GM19025 (cell line): Measurements from ENCODE around the gene LHPP.

Source experiments
- ATAC-seq: cut with Tn5 transposase; IDR thresholded peaks from one replicate; pipeline ENCODE4 v1.9.1; 2021; ENCODE audit warnings: mild to moderate bottlenecking, low read depth, moderate library complexity; ENCODE audit not compliant: unreplicated experiment

LHPP gene

DNA sequence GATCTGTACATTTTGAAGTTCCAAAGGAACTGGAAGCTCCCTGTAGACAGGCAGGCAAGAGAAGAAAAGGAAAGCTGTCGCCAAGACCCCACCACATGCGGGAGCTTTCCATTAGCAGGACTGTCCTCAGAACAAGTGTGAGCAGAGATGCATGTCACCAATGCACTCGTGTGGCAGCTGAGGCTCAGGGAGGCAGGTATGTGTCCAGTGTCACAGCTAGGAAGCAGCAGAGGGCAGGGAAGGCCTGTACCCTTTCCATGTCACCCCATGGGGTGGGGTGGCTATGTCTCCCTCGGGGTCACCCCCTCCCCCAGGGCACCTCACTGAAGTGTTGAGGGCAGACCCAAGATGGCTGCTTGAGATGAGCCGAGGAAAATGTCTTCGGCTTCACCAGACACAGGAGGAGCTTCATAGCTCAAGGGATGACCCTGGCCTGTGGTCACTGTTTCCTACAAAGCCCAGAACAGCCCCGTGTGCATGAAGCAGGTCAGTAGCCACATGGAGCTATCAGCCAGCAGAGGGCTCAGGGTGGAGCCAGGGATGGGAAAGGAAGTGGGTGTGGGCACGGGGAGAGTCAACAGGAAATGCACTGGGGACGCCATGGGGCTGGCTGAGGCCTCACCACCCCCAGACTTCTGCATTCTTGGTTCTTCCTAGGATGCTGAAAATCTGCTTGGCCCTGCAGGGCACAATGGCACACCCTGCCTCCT is 186.0 kb downstream of the LHPP start:
- ATAC-seq: peak; percentile 45

DNA sequence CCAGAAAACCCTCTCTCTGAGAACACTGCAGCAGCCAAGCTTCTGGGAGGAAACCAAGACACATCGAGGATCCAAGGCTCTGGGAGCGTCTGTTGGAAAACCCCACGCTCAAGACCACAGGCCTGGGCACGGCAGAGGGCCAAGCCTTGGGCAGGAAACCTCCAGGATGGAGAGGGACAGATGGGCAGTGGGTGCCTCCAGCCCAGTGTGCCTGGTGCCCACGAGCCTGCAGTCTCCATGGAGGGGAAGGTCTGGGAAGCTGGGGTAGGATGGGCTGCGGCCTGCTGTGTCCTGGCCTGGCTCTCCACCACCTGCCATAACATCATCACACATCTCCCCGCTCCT is 186.5 kb downstream of the LHPP start:
- ATAC-seq: no peak

DNA sequence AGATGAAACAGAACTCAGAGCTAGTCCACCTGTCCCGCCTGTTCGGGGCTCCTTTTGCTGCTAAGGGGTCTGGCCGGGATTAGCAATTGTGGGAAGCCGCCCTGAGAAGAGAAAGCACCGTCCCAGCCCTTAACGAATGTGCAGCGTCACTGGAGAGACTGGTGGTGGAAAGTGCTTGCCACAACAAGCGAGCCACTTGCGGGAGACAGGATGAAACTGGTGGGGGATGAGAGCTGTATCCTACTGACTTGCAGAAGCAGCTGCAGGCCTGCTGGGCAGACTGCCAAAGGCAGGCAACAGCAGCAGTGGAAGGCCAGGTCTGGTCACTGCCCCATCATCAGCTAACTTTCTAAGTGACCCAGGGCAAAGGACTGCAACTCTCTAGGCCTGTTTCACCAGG is 187.1 kb downstream of the LHPP start:
- no peak for ATAC-seq

DNA sequence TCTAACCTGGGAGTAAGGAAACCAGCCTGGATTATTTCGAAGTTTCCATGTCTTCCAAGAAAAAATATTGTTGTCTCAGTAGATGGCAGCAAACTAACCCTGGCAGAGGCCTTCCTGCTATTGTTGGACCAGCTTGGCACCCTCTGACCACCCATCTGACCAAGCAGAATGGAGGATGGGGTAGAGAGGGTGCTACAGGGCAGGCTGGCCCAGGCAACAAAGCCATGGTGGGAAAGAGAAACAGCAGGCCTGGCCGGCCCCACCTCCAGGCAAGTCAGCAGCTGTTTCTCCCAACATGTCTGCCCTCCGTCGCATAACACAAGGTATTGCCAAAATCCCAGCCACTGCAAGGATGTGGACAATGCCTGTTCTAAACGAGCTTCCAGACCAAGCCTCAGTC is 187.6 kb downstream of the LHPP start:
- no peak for ATAC-seq

DNA sequence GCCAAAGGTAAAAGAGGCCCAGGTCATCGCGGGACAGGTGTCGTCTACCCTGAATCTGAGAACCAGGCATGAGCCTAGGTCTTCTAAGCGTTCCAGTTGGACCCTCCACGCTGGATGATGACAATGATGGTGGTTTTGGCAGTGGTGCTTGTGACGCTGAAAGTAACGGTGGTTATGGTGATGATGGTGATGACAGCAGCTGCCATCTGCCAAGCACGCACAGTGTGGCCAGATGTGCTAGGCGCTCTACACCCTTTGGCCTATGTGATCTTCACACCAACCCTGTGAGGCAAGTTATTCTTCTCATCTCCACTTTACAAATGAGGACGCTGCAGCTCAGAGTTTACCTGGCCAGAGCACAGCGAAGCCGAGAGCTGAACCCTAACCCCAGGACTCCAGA is 188.6 kb downstream of the LHPP start:
- ATAC-seq: no peak

DNA sequence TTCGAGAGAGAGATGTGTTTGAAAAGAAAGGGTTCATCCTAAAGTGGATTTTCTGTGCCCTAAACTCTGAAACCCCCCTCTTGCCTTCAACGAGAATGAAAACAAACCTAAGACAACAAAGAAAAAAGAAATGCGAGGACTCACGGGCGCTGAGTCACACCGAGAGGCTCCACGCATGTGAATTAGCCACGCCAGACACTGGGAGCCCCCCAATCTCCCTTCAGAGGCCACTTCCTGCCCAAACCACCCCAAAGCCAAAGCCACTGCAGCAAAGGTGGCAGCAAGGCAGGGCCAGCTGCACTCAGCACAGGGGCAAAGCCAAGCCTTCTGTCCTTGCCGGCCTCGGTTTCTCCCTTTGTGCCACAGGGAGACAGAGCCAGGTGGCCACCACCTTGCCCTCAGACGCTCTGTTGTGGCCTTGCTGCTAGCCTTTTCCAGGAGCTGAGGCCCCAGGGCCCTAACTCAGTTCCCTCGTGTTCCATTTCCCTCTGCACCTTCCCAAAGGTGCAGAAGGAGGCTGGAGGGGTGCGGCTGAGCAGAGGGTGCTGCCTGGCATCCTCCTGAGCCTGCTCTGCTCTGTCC is 189.3 kb downstream of the LHPP start:
- no peak for ATAC-seq

DNA sequence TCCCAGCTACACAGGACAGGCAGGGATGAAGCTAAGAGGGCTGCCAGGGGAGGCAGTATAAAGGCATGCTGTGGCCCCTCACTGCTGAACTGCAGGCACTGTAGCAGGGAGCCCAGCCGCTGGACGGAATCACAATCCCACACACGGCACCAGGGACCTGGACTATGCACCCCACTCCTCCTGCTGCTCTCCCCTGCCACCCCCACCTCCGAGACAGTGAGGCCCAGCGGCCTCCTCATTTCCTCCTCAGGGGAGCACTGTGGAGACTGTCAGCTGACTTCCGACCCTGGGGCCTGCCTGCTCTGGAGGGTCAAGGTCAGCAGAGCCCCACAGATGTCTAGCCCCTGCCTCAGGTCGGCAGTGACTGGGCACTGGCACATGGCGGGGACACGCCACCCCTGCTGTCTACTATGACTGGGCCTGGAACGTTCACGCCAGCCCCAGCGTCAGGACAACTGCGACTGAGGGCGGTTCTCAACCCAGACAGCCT is 189.8 kb downstream of the LHPP start:
- no peak for ATAC-seq

DNA sequence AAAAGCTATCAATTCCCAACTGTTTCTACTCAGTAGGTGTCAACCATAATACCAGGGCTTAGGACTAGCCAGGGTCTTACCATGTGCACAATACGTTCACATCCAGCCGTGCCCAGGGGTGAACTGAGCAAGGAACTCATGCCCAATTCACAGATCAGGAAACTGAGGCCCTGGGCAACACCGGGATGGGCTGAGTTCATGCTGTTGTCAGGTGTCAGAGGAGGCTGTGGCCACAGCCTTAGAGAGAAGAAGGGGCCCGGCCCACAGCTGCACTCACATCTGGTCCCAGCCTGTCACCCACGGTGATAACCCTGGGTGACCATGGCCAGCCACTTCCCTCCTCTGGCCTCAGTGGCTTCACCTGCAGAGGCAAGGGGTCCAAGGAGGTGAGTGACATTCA is 190.6 kb downstream of the LHPP start:
- ATAC-seq: no peak

DNA sequence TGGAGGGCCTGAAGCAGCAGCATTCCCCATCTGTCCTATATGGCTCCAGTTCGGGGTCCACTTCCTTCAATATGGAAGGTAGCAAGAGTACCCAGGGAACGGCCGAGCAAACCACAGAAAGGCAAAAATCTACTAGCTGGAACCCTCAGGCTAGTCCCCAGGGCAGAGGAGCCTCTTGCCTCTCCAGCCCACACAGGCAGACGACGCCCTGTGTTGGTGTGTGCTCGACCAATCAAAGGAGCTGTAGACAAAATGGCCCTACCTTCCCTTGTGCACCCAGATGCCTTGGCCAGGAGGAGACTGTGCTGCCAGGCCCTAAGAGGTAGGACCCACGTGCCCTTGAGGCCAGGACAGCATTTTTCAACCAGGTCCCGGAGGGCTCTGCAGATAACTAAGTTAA is 191.1 kb downstream of the LHPP start:
- no peak for ATAC-seq

DNA sequence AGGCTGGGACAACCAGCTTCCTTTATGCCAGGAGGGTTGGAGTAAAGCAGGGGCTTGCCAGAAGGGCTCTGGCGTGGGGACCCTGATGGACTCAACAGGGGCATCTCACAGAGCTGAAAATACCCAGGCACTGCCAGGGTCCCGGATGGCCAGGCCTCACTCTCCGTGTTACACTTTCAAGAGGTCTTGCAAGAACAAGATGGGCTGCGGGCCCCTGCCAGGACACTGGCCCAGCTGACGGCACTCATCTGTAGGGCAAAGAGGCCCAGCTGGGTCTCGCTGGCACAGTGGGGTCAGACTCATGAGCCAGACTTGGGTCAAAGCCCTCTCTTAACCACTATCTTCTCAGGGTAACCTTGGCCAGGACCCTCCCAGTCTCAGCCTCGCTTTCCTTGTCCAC is 191.7 kb downstream of the LHPP start:
- no peak for ATAC-seq

DNA sequence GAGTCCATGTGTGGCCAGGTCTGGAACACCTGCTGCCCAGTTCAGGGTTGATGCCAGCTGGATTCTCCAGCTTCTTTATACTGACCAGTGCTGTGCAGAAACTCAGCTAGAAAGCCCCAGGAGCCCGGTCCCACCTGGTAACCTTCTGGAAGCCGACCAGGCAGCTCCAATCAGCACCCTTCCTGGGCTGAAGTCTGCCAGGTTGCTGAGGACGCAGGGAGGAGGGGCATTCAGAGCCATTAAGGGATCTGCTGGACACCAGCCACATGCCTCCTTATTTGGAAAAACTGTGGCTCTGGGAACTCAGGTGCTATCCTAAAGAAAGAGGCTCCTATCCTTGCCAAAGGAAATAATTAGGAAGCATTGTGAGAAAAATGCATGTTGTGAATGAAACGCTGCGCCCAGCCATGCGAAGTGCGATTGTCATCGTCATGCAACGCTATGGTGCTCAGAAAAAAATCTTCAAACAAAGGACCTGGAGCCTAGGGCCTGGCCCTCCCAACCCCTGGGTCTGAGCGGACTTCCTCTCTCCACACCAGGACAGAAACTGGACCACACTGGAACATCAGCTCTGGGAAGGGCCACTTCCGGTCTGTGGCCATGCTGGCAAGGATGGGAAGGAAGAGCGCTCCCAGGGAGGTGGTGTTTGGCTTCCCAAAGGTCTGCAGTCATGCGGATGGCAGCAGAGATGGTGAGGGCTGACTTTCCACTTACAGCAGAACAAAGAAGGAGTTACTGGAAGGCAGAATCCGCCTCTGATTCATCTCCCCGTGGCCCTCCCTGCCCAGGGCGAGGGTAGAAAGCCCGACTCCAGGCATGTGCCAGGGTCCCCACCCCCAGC is 192.4 kb downstream of the LHPP start:
- ATAC-seq: no peak

DNA sequence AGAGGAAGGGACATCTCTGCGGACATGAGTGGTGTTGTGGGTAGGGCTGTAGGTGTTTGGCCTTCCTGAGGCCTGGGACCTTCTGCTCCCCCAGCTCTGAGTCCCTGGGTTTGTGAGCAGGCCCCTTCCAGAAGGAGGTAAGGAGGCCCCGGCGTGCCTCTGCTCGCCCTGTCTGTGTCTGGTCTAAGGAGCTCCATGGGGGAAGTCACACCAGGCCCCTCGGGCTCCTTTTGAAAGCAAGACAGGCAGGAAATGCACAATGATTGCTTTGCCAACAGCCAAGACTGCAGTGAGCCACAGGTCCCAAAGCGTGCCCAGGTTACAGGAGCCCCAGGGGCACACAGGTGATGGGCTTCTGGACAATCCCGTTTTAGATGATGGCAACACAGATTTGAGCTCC is 193.1 kb downstream of the LHPP start:
- no peak for ATAC-seq

DNA sequence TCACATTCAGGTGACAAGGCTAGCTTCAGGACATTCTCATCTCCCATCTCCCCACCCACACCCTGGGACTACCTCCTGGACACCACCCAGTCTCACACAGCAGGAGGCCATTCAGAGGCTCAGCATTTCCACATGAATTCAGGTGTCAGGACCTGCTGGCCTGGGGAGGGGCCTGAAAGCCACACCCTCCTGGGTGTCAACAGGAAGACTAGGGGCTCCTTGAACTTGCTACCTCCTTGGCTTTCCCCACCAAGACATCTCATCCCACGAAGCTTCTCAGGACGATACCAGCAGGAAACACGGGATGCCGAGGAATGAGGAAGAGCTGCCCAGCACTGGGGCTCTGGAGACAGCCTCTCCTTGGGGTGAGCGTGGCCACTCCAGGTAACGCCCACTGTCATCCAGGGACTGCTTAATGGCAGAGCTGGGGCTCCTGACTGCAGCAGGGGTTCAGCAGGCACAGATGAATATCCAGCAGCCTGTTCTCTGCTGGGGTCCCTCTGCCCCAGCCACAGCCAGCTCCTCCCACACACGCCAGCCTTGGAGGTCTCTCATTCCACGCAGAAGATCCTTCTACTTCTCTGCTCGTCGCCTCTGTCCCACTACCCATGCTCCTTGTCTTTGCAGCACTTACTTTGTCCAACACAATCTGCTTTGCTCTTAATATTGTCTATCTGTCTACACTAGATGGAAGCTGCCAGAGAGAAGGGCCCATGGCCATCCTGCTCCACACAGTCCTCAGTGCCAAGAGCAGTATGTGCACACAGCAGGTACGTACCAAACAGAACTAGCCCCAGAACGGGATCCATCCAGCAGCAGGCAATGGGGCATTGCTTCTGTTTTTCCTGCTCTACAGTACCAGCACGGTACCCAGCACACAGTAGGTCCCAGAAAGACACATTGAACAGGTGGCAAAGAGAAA is 193.8 kb downstream of the LHPP start:
- no peak for ATAC-seq

DNA sequence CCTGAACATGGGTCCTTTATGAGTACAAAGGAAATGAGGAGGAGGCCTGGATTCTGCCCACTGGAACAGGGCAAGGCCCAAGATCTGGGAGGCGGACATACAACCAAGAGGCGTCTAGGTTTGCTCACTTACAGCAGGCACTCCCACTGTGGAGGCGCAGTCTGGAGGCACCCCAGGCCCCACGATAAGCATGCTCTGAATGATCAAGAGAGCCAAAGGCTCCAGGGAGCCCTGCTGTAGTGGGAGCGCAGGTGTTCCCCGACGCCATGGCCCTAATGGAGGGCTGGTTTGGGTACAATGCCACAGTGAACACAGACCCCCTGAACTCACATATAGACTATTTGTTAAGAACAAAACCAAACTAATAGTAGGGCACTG is 194.5 kb downstream of the LHPP start:
- no peak for ATAC-seq

DNA sequence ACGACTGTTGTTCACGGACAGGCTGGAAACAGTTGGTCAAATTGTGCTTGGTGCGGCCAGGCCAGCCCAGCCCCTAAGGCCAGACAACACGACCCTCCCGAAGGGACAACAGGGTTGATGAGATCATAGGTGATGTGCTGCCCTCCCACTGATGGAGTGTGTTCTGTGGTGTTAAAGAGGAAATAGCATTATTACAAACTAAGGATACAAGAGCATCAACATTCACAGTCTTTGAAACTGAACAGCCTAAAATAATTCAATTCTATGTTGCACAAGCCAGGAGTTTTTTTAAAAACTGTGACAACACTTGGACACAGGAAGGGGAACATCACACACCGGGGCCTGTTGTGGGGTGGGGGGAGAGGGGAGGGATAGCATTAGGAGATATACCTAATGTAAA is 194.9 kb downstream of the LHPP start:
- no peak for ATAC-seq

DNA sequence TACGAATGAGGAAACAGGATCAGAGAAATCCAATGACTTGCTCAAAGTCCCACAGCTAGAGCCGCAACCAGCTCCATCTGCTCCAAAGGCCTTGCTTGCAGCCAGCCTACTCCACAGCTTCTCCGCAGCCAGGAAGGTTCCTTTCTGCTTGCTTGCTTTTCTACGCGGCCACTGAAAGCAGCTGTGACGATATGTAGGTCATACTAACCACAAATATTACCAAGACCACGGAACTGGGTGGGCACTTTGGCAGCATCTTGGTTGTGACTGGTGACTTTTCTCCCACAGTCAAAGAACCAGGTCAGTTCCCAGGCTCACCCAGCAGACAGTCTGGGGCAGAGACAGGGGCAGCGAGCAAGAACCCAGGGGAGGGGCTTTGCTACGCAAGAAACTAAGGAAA is 196.2 kb downstream of the LHPP start:
- ATAC-seq: no peak

DNA sequence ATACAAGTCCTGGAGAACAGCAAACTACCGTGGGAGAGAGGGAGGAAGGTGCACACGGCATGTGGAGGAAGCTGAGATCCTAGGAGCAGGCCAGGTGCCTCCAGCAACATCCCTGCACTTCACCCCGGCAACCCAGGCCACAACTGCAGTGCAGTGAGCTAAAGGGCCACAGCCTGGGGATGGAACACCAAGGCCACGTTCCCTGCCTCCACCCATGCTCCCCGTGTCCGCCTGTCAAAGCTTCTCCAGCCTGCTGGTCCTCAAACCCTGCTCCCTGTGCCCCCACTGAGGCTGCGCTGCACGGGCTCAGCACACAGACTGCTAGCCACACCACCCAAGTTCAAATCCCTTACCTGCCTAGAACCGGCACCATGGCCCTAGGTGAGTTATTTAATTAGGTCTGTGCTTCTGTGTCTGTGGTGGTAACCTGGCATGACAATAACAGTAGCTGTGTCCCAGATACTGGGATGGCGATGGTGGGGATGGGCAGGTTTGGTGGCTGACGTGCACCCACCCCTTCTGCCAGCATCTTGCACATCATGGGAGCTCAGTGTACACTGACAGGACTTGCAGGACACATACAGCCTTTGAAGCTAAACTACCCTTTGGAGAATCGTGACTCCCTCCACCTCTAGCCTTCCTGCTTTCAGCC is 197.1 kb downstream of the LHPP start:
- ATAC-seq: no peak

DNA sequence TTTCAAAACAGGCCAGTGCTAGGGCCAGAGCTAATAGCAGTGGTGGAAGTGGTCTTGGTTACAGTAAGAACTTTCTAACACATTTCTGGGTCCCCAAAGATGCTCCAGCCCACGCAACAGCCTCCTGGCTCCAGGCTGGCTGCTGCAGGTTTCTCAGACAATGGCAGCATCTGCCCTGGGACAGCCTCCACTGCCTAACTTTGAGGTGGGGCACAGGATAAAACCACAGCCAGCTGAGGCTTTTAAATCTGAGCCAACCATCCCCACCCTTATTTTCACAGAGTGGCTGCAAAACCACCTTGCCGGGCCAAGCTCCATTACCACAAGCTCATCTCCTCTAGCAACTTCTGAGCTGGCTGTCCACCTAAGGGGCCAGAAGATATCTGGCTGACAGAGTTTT is 197.8 kb downstream of the LHPP start:
- ATAC-seq: no peak

DNA sequence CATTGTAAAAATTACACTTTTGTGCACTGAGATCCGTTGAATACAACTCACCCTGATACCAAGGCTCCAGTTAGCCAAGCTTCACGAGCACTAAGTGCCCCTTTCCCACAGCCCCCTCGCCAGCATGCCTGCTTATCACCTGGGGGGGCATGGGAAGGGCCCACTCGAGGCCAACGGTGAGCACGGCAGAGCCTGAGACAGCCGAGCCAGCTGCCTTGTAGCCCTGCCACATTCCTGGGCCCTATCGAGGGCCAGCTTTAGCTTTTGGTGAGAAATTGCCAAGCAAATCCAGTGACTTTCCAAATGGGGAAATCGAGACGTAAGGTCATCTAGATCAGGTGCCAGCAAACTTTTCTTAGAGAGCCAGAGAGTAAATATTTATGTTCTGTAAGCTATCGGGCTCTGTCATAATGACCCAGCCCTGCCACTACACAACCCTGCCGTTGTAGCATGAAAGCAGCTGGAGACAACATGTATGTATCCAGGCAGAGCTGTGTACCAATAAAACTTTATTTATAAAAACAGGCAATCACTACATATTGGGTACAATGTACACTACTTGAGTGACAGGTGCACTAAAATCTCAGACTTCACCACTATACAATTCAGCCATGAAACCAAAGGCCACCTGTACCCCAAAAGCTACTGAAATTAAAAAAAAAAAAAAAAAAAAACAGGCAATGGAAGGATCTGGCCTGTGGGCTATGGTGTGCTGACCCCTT is 198.9 kb downstream of the LHPP start:
- ATAC-seq: no peak
